ENCODE data around the gene FERD3L. TPM values are rescaled to one million over a fixed set of nuclear protein-coding genes. Genes with fewer than 3 reads are reported as not detected.
A peak's percentile ranks its signal among the peaks of the same experiment; 100 is the strongest.

FERD3L gene
- total RNA-seq, 4 donors from 2014 or later: not detected

GRCh38 chr7:19117870-19118608 lies 27.2 kb downstream of the FERD3L start:
- Histone ChIP-seq H3K9me3 (no peaks in the 10 kb centered on the region), H3K4me3 (peak overlapping the region; percentile 59 to 89 (median 74)), H3K27me3 (peaks cover 0 to 59% (median 8%) of the 10 kb centered on the region in 4 donors), H3K36me3 (no peaks in the 10 kb centered on the region), H3K4me1 (peaks cover 16 to 40% (median 32%) of the 10 kb centered on the region in 4 donors), H3K27ac (replicated peaks in 1 of 4) (peak overlapping the region; percentile 78 to 87 (median 84))
- WGBS: 7% methylated on average over 8 of the region's 51 CpGs
- intact Hi-C loops (cut with DNase I): no loop called here
- TF ChIP-seq POLR2A (IDR thresholded peaks at IDR 0.05; ENCODE audit: low read depth) (no peak), EP300 (IDR thresholded peaks at IDR 0.05) (no peak), CTCF (IDR thresholded peaks at IDR 0.05) (no peak)
- no peak for DNase-seq (ENCODE audit: extremely low spot score)

GRCh38 chr7:19117091-19117869 lies 27.9 kb downstream of the FERD3L start, which contains the start of gene TWIST1:
Gene TWIST1, minus strand, starts transcription at chr7:19117636. Its CDS starts 315 bp downstream, at chr7:19117321.
- Histone ChIP-seq H3K9me3 (no peaks in the 10 kb centered on the region), H3K27me3 (peaks cover 0 to 67% (median 10%) of the 10 kb centered on the region in 4 donors), H3K4me1 (peaks cover 16 to 47% (median 38%) of the 10 kb centered on the region in 4 donors), H3K27ac (replicated peaks in 1 of 4) (peak within 1 kb of the TSS; percentile 78 to 87 (median 84)), H3K36me3 (no peaks in the 10 kb centered on the region), H3K4me3 (peak within 1 kb of the TSS; percentile 59 to 89 (median 74))
- DNase-seq (ENCODE audit: extremely low spot score): no peak
- TF ChIP-seq CTCF (IDR thresholded peaks at IDR 0.05) (no peak), POLR2AphosphoS5 (IDR thresholded peaks at IDR 0.05) (peak; percentile 20 to 78)
- intact Hi-C loops (cut with DNase I): no loop called here
- WGBS: 3% methylated on average over 7 of the region's 91 CpGs

- no peak for DNase-seq (ENCODE audit: extremely low spot score)
These were observed 28.8 kb downstream of the FERD3L start for GRCh38 chr7:19116121-19117090.

GRCh38 chr7:19114551-19114855 lies 30.7 kb downstream of the FERD3L start:
- TF ChIP-seq CTCF (IDR thresholded peaks at IDR 0.05) (no peak), POLR2AphosphoS5 (IDR thresholded peaks at IDR 0.05) (no peak), EP300 (IDR thresholded peaks at IDR 0.05) (no peak)
- intact Hi-C loops (cut with DNase I): no loop called here
- DNase-seq (ENCODE audit: extremely low spot score): no peak
- Histone ChIP-seq H3K4me3 (peak overlapping the region; percentile 59 to 89 (median 74)), H3K27me3 (peaks cover 0 to 82% (median 11%) of the 10 kb centered on the region in 4 donors), H3K4me1 (peaks cover 16 to 50% (median 48%) of the 10 kb centered on the region in 4 donors), H3K36me3 (no peaks in the 10 kb centered on the region), H3K9me3 (no peaks in the 10 kb centered on the region), H3K27ac (replicated peaks in 1 of 4) (peak overlapping the region; percentile 13 to 87 (median 53))
- WGBS: 23% methylated on average over 2 of the region's 2 CpGs

More at GRCh38 chr7:19116121-19117090, 28.8 kb downstream of the FERD3L start:
- Histone ChIP-seq H3K27ac (replicated peaks in 1 of 4) (peak overlapping the region; percentile 78 to 87 (median 84)), H3K9me3 (no peaks in the 10 kb centered on the region), H3K4me3 (peak overlapping the region; percentile 59 to 89 (median 74)), H3K27me3 (peaks cover 0 to 76% (median 11%) of the 10 kb centered on the region in 4 donors), H3K4me1 (peaks cover 16 to 49% (median 45%) of the 10 kb centered on the region in 4 donors), H3K36me3 (no peaks in the 10 kb centered on the region)
- no peak for TF ChIP-seq POLR2AphosphoS5 (IDR thresholded peaks at IDR 0.05)
- TF ChIP-seq EP300 (IDR thresholded peaks at IDR 0.05): no peak
- WGBS: 1% methylated on average over 14 of the region's 70 CpGs
- intact Hi-C loops (cut with DNase I): no loop called here
